Stimulated activated memory B cell treated with anti-CD40 and anti-IgM and Interleukin-4, amounts not matched to agents 10 μg/mL and 1 μg/mL and 100 μg/mL, for 72 hours (primary cell): Measurements from ENCODE around the gene ZDHHC22.

Experiments used
- ATAC-seq: fragments of 150-1000 bp; cut with Tn5 transposase; 2 replicates; pipeline ENCODE4 v1.10.0; 2021
- H3K27ac Mint-ChIP-seq: one replicate; pipeline ENCODE4 v1.8.0; 2022; ENCODE audit warnings: mild to moderate bottlenecking, mixed read lengths
- H3K27me3 Mint-ChIP-seq: one replicate; pipeline ENCODE4 v1.8.0; 2022; ENCODE audit warnings: mixed read lengths
- H3K36me3 Mint-ChIP-seq: one replicate; pipeline ENCODE4 v1.8.0; 2022; ENCODE audit warnings: mixed read lengths
- H3K4me1 Mint-ChIP-seq: one replicate; pipeline ENCODE4 v1.8.0; 2022; ENCODE audit warnings: mixed read lengths
- H3K4me3 Mint-ChIP-seq: one replicate; pipeline ENCODE4 v1.8.0; 2022; ENCODE audit warnings: mild to moderate bottlenecking, moderate library complexity, mixed read lengths
- H3K9me3 Mint-ChIP-seq: one replicate; pipeline ENCODE4 v1.8.0; 2022; ENCODE audit warnings: mixed read lengths

The ZDHHC22 gene

DNA sequence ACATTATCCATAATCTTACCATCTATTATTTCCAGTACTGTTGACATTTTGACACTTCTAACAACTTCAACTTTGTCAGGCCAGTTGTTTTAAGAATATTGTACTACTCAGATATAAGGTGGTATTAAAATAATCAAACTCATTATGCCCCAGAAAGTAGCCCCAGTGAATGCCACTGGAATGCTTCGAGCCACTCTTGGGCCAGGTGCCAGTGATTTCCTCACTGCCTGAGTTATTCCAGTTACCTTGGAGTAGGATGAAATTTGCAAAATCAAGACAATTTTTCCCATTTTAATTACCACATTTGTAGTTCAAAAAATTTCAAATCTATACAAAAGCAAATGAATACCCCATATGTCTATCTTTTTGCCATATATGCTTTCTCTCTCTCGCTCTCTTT, 34.4 kb downstream of the ZDHHC22 start:
- no peaks in the 10 kb centered on the region for H3K27me3 Mint-ChIP-seq
- H3K9me3 Mint-ChIP-seq = no peaks in the 10 kb centered on the region
- H3K36me3 Mint-ChIP-seq = peaks cover 50% of the 10 kb centered on the region
- no peak overlapping the region for H3K27ac Mint-ChIP-seq
- ATAC-seq = no peak
- peaks cover 33% of the 10 kb centered on the region for H3K4me1 Mint-ChIP-seq
- no peak overlapping the region for H3K4me3 Mint-ChIP-seq

DNA sequence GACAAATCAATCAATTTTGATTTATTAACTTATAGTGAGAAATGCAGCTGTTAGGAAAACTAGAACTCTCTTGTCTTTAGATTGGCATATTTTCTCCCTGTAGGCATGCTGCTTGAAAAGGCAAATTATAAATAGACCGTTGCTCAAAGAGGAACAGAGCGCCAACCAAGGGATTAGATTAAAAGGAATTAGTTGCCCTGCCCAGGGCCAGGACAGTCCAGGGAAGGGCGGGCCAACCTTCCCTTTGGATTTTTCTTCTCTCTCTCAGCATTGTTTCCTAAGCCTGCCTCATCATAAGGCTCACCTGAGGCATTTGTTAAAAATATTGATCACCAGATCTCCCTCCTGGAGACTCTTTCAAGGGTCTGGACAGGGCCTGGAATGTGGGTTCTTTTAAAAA, 34.9 kb downstream of the ZDHHC22 start:
- no peaks in the 10 kb centered on the region for H3K27me3 Mint-ChIP-seq
- peaks cover 38% of the 10 kb centered on the region for H3K4me1 Mint-ChIP-seq
- H3K9me3 Mint-ChIP-seq = no peaks in the 10 kb centered on the region
- H3K27ac Mint-ChIP-seq = no peak overlapping the region
- no peak overlapping the region for H3K4me3 Mint-ChIP-seq
- ATAC-seq = no peak
- H3K36me3 Mint-ChIP-seq = peaks cover 46% of the 10 kb centered on the region

DNA sequence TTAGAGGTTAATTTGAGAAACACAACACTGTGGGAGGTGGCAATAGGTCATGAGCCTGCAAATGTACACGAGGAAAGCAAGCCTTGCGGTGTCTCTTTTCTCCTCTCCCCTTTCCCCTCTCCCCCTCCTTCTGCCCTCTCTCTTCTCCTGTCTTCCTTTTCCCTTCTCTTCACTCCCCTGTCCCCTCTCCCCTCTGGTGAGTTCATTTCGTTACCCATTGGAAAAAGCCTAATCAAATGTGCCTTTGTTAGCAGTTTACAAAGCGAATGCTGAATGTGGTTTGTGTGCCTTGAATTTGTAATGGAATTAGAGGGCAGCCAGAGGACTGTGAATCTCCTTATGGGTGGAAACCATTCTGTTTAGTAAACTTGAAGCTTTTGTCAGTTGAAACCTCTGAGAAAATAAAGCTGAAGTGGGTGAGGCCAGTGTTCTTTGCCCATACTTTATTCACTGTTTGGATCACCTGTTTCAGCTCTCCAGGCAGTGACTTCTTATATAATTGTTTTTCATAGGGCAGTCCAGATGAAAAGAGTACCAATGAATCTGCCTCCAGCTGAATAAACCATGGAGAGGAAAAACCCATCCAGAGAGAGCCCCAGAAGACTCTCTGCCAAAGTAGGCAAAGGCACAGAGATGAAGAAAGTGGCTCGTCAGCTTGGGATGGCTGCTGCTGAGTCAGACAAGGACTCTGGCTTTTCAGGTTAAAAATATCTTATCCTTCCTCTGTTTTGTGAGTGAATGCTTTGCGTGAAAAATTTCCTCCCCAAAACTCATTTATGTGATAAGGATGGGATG, 36.2 kb downstream of the ZDHHC22 start:
- H3K27ac Mint-ChIP-seq = peak overlapping the region; percentile 65
- peaks cover 51% of the 10 kb centered on the region for H3K4me1 Mint-ChIP-seq
- H3K27me3 Mint-ChIP-seq = no peaks in the 10 kb centered on the region
- H3K4me3 Mint-ChIP-seq = no peak overlapping the region
- peaks cover 37% of the 10 kb centered on the region for H3K36me3 Mint-ChIP-seq
- no peak for ATAC-seq
- no peaks in the 10 kb centered on the region for H3K9me3 Mint-ChIP-seq

DNA sequence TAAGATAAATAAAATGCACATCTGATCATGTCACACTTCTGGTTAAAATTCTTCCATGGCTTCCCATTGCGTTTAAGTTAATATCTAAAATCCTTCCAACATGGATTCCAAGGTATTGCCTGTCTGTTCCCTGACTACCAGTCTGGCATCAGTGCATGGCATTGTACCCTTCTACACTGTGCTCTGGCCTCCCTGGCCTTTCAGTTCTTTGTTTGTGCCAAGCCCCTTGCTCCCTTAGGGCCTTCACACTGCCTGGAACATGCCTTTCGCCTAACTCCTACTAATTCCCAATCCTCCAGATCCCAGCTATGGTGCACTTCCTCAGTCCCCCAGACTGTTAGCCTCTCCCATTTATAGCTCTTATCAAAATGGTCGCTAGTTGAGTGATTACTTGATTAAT, 37.2 kb downstream of the ZDHHC22 start:
- H3K27me3 Mint-ChIP-seq = no peaks in the 10 kb centered on the region
- H3K36me3 Mint-ChIP-seq = peaks cover 33% of the 10 kb centered on the region
- peak overlapping the region; percentile 65 for H3K27ac Mint-ChIP-seq
- peaks cover 61% of the 10 kb centered on the region for H3K4me1 Mint-ChIP-seq
- no peaks in the 10 kb centered on the region for H3K9me3 Mint-ChIP-seq
- no peak for ATAC-seq
- no peak overlapping the region for H3K4me3 Mint-ChIP-seq

DNA sequence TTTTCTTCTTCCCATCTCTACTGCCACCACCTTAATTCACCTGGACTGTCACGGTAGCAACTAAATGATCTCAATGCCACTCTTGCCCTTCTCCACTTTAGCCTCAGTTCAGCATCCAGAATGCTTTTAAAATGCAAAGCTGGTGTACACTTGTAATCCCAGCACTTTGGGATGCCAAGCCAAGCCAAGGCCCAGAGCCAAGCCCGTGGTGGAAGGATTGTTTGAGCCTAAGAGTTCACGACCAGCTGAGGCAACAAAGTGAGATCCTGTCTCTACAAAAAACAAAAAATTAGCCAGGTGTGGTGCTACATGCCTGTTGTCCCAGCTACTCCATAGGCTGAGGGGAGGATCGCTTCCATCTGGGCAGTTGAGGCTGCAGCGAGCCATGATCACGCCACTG, 37.6 kb downstream of the ZDHHC22 start:
- Mint-ChIP-seq H3K27me3 (no peaks in the 10 kb centered on the region), H3K27ac (peak overlapping the region; percentile 65), H3K4me3 (no peak overlapping the region), H3K9me3 (no peaks in the 10 kb centered on the region), H3K36me3 (peaks cover 29% of the 10 kb centered on the region), H3K4me1 (peaks cover 63% of the 10 kb centered on the region)
- no peak for ATAC-seq

DNA sequence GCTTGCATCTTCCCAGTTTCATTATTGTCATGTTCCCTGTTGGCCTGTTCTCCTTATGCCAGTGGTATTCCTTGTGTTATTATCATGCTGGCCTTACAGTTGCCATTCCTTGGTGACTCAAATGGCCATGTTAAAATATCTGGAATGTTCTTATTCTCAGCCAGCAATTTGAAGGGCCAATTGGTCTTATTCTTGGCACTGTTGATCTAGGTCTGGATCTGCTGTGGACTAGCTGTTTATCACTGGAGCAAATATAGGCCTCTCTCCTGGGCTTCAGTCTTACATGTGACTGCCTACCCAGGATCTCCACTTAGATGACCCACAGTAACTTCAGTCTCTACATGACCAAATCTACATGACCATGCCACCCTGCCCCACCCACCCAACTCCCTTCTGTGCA, 38.1 kb downstream of the ZDHHC22 start:
- Mint-ChIP-seq H3K4me3 (no peak overlapping the region), H3K27ac (no peak overlapping the region), H3K36me3 (peaks cover 24% of the 10 kb centered on the region), H3K9me3 (no peaks in the 10 kb centered on the region), H3K4me1 (peaks cover 63% of the 10 kb centered on the region), H3K27me3 (no peaks in the 10 kb centered on the region)
- ATAC-seq = no peak

DNA sequence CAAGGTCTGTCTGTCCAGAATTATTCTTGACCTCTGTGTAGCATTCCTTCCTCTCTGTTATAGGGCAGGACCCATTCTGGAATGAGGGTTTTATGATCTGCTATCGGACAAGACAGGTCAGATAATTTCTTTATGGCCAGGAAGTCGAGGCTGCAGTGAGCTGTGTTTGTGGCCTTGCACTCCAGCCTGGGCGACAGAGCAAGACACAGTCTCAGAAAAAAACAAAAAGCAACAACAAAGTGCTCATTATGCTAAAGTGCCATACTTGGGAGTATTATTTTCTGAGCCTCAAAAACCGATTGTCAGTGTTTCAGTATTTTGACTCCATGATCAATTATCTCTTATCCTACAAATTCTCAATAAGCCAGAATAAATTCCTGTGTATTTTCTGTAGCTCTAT, 39.4 kb downstream of the ZDHHC22 start:
- Mint-ChIP-seq H3K4me1 (peaks cover 68% of the 10 kb centered on the region), H3K27ac (peak overlapping the region; percentile 52), H3K27me3 (no peaks in the 10 kb centered on the region), H3K36me3 (peaks cover 14% of the 10 kb centered on the region), H3K9me3 (no peaks in the 10 kb centered on the region), H3K4me3 (no peak overlapping the region)
- ATAC-seq = no peak

DNA sequence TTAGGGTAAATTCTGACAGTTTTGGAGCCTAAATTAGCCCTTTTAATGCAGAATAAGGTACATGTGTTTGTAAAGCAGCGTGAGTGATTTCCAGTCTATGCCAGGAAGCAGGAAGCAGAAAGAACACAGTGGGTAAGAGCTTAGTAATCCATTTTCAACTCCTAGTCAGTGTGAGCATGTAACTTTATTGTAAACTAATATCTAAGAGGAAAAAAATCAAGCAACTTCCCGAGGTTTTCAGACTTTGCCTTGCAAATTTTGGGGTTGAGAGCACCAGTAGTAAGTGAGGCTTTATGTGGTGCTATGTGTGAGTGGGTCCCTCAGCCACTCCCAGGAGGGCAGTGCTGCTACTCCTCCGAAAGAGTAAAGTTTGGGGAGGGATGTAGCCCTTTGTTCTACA, 40.6 kb downstream of the ZDHHC22 start:
- Mint-ChIP-seq H3K27ac (peak overlapping the region; percentile 52), H3K27me3 (no peaks in the 10 kb centered on the region), H3K9me3 (no peaks in the 10 kb centered on the region), H3K4me3 (peak overlapping the region; percentile 36), H3K4me1 (peaks cover 80% of the 10 kb centered on the region), H3K36me3 (peaks cover 8% of the 10 kb centered on the region)
- ATAC-seq = no peak

DNA sequence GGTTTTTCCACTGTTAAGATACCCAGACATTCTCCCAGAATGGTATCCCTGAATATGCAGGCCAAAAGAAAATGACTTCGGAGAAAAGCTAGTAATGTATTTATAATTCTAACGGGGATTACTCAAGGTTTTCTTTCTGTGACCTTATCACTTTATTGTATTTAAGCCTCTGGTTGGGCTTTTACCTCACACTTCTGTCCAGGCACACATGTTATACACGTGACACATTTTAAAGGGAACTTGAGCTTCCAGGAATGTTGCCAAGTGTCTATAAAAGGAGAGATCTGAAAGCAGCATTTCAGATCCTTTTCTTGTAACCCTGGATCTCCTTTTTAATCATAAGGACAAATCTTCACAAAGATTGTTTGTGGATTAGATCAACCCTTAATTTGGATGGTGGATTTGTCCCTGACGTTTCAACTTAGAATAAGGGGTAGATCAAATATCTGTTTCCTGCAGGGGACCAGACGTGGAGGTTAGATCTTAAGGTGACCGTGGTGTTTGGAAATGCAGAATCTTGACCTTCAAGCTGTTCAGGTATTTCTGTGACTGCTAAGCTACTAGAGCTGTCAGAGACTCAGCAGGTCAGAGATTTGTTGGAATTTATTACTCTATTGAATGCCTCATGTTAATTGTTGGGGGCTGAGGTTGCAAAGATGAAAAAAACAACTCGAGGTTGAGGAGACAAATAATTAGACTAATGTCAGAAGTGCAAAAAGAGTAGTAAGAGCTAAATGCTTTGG, 42.0 kb downstream of the ZDHHC22 start:
- H3K27me3 Mint-ChIP-seq = no peaks in the 10 kb centered on the region
- peak overlapping the region; percentile 99 for H3K27ac Mint-ChIP-seq
- H3K4me3 Mint-ChIP-seq = peak overlapping the region; percentile 99
- peaks cover 7% of the 10 kb centered on the region for H3K36me3 Mint-ChIP-seq
- H3K4me1 Mint-ChIP-seq = peaks cover 77% of the 10 kb centered on the region
- H3K9me3 Mint-ChIP-seq = no peaks in the 10 kb centered on the region
- no peak for ATAC-seq

DNA sequence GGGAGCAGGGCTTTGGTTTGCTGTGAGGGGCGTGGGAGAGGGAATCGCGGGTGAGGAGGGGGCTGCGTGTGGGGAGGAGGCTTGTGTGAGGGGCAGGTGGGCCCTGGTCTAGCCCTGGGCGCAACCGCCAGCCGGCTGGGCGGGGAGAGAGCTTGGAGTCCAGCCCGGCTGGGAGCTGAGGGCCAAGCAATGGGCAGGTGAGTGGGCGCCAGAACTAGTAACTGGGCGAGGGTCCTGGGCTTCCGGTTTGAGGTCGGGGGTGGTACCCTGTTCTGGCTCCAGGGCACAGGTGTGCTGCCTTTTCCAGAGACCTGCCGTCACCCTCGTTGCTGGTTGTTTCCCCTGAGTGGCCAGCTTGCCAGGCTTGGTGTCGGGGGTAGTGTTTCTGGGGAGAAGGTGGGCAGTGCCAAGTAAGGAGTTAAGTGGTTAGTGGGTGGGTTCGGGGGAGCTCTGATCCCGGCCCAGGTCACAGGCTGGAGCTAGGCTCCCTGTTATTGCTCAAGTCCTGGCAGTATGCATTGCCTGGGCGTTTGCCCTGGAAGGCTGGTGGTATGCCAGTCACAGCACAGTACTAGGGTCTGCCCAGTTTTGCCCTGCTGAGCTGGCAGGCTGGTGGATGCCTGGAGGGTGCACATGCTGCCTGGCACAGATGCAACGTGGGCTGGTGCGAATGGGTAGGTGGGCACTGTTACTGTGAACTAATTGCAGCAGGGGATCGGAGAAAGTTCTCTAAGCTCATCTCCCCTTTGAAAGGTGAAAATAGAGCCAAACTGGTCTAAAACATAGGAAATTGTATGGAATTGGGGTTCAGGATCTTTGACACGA, 42.9 kb downstream of the ZDHHC22 start:
- ATAC-seq = peak; percentile 12
- no peaks in the 10 kb centered on the region for H3K27me3 Mint-ChIP-seq

DNA sequence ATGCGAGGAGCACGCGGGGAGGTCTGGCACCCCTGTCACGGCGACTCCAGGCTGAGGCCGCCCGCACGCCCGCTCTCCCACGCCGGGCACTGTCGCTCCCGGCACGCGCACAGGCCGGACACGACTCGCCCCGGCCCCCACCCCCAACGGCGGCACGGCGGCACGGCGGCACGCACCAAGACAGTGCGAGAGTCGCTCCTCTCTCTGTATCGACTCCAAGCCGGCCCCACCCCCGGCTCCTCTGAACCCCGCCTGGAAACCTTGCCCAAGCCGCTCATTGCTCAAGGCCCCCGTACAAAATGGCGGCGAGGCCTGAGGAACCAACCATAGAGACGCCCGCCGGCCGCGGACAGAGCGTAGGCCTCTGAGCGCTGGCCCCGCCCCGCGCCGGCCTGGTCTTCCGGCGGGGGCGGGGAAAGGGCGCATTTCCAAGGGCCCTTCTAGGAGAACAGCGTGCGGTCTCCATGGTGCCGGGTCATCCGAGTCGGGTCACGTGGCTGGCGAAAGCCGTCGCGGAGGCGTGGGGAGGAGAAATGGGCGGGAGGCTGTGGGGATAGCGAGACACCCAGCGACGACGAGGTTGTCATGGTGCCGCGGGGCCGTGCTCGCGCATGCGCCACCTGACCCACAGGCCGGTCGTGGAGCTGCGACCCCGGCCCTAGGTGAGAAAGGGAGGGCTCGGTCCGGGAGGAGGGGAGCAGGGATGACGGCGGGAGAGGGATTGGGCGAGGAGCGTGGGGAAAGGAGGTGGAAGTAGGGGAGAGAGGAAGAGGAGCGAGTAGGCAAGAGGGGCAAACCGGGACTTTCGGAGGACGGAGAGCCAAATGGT, 43.7 kb downstream of the ZDHHC22 start, which contains the start of gene CIPC:
CIPC (plus strand) TSS at position 559 of the 829 bp plus-strand sequence. CDS start 7,451 bp downstream, outside the sequence.
- H3K4me3 Mint-ChIP-seq = peak within 1 kb of the TSS; percentile 99
- no peaks in the 10 kb centered on the region for H3K27me3 Mint-ChIP-seq
- H3K36me3 Mint-ChIP-seq = no peaks in the 10 kb centered on the region
- no peaks in the 10 kb centered on the region for H3K9me3 Mint-ChIP-seq
- peaks cover 68% of the 10 kb centered on the region for H3K4me1 Mint-ChIP-seq
- peak; percentile 96 for ATAC-seq
- peak within 1 kb of the TSS; percentile 99 for H3K27ac Mint-ChIP-seq

More for the DNA sequence above, 42.9 kb downstream of the ZDHHC22 start:
- Mint-ChIP-seq H3K9me3 (no peaks in the 10 kb centered on the region), H3K4me1 (peaks cover 70% of the 10 kb centered on the region), H3K27ac (peak overlapping the region; percentile 99), H3K4me3 (peak overlapping the region; percentile 99), H3K36me3 (no peaks in the 10 kb centered on the region)

DNA sequence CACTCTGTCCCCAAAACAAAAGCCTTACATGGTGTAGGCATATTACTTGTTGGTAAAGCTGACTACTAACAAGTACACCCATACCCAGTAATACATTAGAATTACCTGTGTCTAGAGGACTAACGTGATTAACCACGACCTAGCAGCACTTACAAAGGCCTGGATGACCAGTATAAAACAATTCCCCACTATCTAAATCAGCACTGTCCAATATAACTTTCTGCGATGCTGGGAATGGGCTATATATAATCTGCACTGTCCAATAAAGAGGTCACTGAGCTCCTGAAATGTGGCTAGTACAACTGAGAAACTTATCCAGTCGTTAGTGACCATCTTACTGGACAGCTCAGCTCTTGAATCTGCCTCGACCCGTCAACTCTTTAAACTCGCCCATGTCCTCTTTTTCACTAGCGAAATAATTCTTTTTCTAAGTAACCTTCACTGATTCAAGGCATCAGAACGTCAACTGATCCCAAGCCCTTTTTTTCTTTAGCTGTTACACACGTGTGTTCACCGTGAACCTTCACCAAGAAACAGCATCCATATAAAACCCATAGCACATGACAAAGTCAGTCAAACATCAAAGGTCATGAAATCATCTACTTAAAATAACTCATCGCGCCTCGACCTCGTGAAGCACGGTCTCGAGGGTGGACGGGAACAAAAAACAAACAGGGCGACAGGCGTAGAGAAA, 44.4 kb downstream of the ZDHHC22 start:
- Mint-ChIP-seq H3K36me3 (no peaks in the 10 kb centered on the region), H3K27me3 (no peaks in the 10 kb centered on the region), H3K9me3 (no peaks in the 10 kb centered on the region), H3K27ac (peak overlapping the region; percentile 99), H3K4me3 (peak overlapping the region; percentile 99), H3K4me1 (peaks cover 67% of the 10 kb centered on the region)
- no peak for ATAC-seq

GRCh38 chr14:77094672-77095284, 46.8 kb downstream of the ZDHHC22 start:
- ATAC-seq = no peak
- Mint-ChIP-seq H3K4me1 (peaks cover 44% of the 10 kb centered on the region), H3K27ac (peak overlapping the region; percentile 10), H3K9me3 (peaks cover 4% of the 10 kb centered on the region), H3K4me3 (no peak overlapping the region), H3K27me3 (no peaks in the 10 kb centered on the region), H3K36me3 (no peaks in the 10 kb centered on the region)

- ATAC-seq = no peak
- no peak overlapping the region for H3K27ac Mint-ChIP-seq
- H3K4me3 Mint-ChIP-seq = no peak overlapping the region
- H3K27me3 Mint-ChIP-seq = no peaks in the 10 kb centered on the region
- H3K9me3 Mint-ChIP-seq = peaks cover 4% of the 10 kb centered on the region
- no peaks in the 10 kb centered on the region for H3K36me3 Mint-ChIP-seq
- H3K4me1 Mint-ChIP-seq = peaks cover 24% of the 10 kb centered on the region
Observed at GRCh38 chr14:77092676-77093075, 48.9 kb downstream of the ZDHHC22 start.
